NCI-H446 treated with DMSO at 0.1 percent for 48 hours (cell line): Measurements from ENCODE around the gene CHST11.

Source experiments
- DNase-seq: peaks from one replicate; lab custom pipeline; 2025; lab: John Stamatoyannopoulos, UW

Gene CHST11

GRCh38 chr12:104433061-104433460, 23.7 kb upstream of the CHST11 start:
- peak; percentile 27 for DNase-seq

DNA sequence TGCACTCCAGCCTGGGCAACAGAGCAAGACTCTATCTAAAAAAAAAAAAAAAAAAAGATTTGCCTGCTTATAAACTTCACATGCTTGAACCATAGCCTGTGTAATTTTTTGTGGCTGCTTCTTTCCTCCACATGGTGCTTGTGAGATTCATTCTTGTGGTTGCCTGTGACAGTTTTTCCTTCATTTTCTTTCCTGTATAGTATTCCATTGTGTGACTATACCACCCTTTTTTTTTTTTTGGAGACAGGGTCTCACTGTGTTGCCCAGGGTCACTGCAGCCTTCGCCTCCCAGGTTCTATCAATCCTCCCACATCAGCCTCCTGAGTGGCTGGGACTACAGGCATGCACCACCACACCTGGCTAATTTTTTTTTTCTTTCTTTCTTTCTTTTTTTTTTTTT, 22.6 kb upstream of the CHST11 start:
- no peak for DNase-seq

DNA sequence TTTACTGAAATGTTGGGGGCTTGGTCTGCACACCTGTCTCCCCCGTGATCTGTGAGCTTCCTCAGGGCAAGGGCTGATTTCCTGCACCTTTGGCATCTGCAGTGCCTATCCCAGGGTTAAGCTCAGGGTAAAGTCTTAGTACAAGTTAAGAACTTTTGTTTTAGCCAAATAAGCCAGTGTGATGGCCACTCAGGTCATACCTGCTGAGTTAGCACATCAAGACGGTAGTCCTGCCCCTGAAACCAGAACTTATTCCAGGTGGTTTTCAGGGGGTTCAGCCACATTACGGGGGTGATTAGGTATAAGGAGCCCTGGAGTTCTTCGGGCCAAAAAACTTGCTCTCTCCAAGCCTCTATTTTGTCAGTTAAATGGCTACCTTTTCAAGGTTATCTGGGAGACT, 21.6 kb upstream of the CHST11 start:
- no peak for DNase-seq

GRCh38 chr12:104435765-104436164, 21.0 kb upstream of the CHST11 start:
- no peak for DNase-seq

DNA sequence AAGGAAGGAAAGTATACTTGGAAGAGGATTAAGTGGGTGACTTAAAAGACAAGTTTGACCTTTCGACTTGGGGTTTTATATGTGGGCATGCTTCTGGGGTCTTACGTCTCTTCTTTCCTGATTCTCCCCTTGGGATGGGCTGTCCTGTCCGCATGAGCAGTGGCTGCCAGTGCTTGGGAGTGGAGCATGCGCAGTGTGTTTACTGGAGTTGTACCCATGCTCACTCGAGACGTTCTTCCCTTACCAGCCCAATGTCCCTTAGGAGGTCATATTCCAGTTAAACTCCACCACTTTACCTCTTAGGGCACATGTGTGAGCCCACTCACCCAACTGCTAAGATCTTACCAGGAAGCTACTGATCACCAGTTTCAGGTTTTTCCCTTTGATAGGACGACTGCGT, 20.0 kb upstream of the CHST11 start:
- no peak for DNase-seq

DNA sequence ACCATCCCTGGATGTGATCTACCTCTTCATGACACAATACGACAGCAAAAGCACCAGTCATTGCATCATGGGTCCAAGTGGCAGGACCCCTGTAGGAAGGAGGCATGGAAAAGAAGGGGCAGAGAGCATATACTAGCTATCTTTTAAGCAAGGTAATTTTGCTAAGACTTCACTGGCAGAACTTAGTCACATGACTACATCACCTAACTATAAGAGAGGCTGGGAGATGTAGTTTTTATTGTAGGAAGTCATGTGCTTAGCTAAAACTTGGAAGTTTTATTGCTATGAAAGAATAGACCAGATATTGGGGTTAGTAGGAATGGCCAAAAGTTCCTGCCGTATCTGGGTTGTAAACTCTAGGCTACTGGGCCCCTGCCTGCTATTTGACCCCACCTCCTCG, 18.6 kb upstream of the CHST11 start:
- no peak for DNase-seq

DNA sequence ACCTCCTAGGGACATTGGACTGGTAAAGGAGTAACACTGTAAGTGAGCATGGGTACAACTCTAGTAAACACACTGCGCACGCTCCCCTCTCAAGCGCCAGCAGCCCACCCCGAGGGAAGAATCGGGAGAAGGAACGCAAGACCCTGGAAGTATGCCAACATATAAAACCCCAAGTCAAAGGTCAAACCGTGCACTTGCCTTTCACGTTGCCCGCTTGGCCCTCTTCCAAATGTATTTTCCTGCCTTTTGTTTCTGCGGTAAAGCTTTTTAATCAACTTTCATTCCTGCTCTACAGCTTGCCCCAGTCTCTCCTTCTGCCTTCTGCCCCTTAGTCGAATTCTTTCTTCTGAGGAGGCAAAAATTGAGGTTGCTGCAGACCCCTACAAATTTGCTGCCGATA, 17.6 kb upstream of the CHST11 start:
- DNase-seq, result no peak

DNA sequence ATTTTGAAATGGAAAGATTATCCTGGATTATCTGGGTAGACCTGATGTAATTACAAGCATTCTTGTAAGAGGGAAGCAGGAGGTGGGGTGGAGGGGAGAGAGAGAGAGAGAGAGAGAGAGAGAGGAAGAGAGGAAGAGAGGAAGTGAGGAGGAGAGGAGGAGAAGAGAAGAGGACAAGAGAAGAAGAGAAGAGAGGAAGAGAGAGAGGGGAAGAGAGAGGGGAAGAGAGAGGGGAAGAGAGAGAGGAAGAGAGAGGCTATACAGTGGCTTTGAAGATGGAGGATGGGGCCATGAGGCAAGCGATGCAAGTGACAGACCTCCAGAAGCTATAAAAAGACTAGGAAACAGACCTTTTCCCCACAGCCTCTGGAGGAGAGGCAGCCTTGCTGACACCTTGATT, 13.7 kb upstream of the CHST11 start:
- DNase-seq, result no peak

DNA sequence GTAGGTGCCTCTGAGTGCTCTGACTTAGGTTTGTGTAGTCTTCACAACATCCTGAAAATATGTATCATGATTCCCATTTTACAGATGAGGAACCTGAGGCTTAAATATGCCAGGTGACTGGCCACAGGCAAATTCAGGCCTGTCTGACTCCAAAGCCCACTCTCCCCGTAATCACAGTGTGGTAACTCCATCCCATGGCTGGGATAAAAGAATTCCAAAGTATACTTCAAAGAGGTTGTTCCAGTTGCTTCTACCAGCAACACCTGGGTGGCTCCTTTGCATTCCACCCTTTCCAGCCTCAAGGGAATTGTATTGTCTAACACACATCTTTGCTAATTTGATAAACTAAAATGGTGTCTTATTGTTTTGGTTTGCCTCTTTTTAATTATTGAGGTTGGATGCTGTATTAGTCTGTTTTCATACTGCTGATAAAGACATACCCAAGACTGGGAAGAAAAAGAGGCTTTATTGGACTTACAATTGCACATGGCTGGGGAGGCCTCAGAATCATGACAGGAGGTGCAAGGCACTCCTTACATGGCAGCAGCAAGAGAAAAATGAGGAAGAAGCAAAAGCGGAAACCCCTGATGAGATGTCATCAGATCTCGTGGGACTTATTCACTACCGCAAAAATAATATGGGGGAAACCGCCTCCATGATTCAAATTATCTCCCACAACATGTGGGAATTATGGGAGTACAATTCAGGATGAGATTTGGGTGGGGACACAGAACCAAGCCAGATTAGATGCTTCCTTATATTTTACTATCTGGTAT, 9.9 kb upstream of the CHST11 start:
- no peak for DNase-seq

DNA sequence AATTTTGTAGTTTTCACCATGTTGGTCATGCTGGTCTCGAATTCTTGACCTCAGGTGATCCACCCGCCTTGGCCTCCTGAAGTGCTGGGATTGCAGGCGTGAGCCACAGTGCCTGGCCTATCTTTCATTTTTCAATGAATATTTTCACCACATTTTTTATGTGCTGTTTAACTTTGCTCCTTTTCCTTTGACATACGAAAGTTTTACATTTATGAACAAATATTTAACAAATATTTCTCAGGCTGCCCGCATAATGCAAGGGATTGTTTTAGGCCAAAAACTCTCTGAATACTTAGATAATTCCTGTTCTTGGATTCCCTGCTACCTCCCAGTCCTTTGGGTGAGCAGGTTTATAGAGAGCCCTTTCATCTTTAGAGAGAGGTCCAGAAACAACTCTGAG, 8.7 kb upstream of the CHST11 start:
- DNase-seq, result no peak

- DNase-seq, result no peak
Measured at GRCh38 chr12:104448451-104448850, 8.3 kb upstream of the CHST11 start.

DNA sequence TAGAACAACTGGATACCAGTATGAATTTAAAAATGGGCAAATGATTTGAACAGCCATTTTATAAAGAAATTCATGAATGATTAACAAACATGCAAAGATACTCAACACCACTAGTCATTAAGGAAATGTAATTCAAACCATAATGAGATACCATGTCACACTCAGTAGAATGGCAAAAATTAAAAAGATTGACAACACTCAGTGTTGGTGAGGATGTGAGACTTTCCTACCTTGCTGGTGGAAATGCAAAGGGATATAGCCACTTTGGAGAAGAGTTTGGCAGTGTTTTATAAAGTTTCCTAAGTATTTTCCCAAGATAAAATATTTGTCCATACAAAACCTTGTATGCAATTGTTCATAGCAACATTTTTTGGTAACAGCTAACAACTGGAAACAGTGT, 6.0 kb upstream of the CHST11 start:
- no peak for DNase-seq

- DNase-seq, result no peak
Measured at GRCh38 chr12:104452087-104452486, 4.7 kb upstream of the CHST11 start.

GRCh38 chr12:104453133-104453532, 3.6 kb upstream of the CHST11 start:
- DNase-seq, result no peak

DNA sequence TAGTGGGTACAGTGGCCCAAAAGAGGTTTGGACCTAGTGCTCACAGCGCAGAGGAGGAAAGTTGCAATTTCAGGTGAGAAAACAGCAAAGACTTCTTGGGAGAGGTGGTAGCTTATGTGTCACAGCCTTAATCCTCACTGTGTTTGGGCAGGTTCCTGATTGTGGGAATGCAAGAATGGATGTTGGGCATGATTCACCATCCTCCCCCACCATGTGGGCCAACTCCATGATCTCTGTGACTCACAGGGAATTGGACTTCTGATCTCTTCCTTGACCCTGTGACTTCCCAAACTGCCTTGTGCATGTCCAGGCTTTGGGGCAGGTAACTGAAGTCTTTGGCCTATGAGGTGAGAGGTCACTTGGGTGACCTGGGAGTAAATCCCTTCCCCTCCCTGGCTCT, 1.8 kb upstream of the CHST11 start:
- no peak for DNase-seq

GRCh38 chr12:104455578-104456416, 951 bp upstream of the CHST11 start:
- DNase-seq, result no peak

GRCh38 chr12:104456950-104457745, 400 bp downstream of the CHST11 start:
- DNase-seq, result peak; percentile 8

- no peak for DNase-seq
Measured at GRCh38 chr12:104457746-104458693, 1.3 kb downstream of the CHST11 start.

- DNase-seq, result no peak
Measured at GRCh38 chr12:104458694-104459367, 2.1 kb downstream of the CHST11 start.

GRCh38 chr12:104459368-104459909, 2.7 kb downstream of the CHST11 start:
- DNase-seq, result no peak
